HepG2 (cell line): ENCODE data around the gene TAS2R19. TPM values are rescaled to one million over a fixed set of nuclear protein-coding genes. Genes with fewer than 3 reads are reported as not detected.
"Not testable (repeated sequence)": the region's sequence is repeated elsewhere in the genome, so short reads cannot be mapped to it uniquely, and the experiment has no call there.

Experiments used
- ATAC-seq: fragments of 200-7000 bp; cut with Tn5 transposase; 3 replicates; pipeline ENCODE4 v1.9.1; 2020; ENCODE audit warnings: mild to moderate bottlenecking, moderate library complexity
- BruUV-seq: library from RNA; stranded (reverse); fragments of 400-500 nt; replicated peaks from 2 replicates; lab custom pipeline; 2021; lab: Mats Ljungman, UMichigan
- CTCF ChIA-PET: fragments of 300-600 bp; formaldehyde crosslinking; extraction: SDS; loops from one replicate; lab custom pipeline; 2021; ENCODE audit warnings: low total read pairs, inconsistent platforms, low intra/inter-chr PET ratio; lab: Yijun Ruan, JAX
- POLR2A ChIA-PET: fragments of 350-600 bp; sonication (Branson Sonifier 250); formaldehyde crosslinking; loops from one replicate; lab custom pipeline; 2020; ENCODE audit warnings: antibody characterized with exemption, inconsistent platforms; lab: Yijun Ruan, JAX
- DNase-seq: peaks from one replicate; pipeline ENCODE4 v3.0.0-alpha.2; 2015; ENCODE audit warnings: low spot score
- FAIRE-seq: peaks from 3 replicates; lab custom pipeline; 2011; peaks lifted over from hg19 to GRCh38; lab: Jason Lieb, UNC
- H2AFZ ChIP-seq: one replicate; pipeline ENCODE4 v1.6.1; 2011; ENCODE audit warnings: low read length, inconsistent platforms
- H3K27ac ChIP-seq: fragments of 300-600 bp; 3 replicates; pipeline ENCODE4 v1.8.0; 2011; ENCODE audit warnings: mixed run types, mild to moderate bottlenecking, mixed read lengths, low read length, inconsistent platforms; ENCODE audit not compliant: insufficient read depth; ENCODE audit errors: extremely low read length
- H3K27me3 ChIP-seq, 2 experiments: fragments of 200-600 bp in 1 of 2; 2 replicates in 1 of 2; 3 replicates in 1 of 2; pipeline versions ENCODE4 v1.6.0 to v1.8.0; 2011; ENCODE audit warnings: low read length in 2 of 2, mild to moderate bottlenecking in 2 of 2, moderate library complexity in 2 of 2, inconsistent platforms in 1 of 2; ENCODE audit not compliant: insufficient read depth in 2 of 2, control insufficient read depth in 1 of 2
- H3K36me3 ChIP-seq, 2 experiments: fragments of 200-600 bp in 1 of 2; replicated peaks in 1 of 2; 2 replicates in 1 of 2; 3 replicates in 1 of 2; pipeline versions ENCODE4 v1.5.1 to v1.8.0; 2011; ENCODE audit warnings: low read length in 2 of 2, inconsistent platforms in 1 of 2; ENCODE audit not compliant: insufficient read depth in 2 of 2, control insufficient read depth in 1 of 2
- H3K4me1 ChIP-seq: 2 replicates; pipeline ENCODE4 v1.5.1; 2012; ENCODE audit warnings: low read length, inconsistent platforms; ENCODE audit not compliant: insufficient read depth
- H3K4me2 ChIP-seq: 2 replicates; pipeline ENCODE4 v1.6.0; 2011; ENCODE audit warnings: low read depth, low read length, inconsistent platforms
- H3K4me3 ChIP-seq, 3 experiments: fragments of 200-600 bp in 1 of 3; sonication (generic), shearing (Covaris generic) in 1 of 3; replicated peaks in 1 of 3; 2 replicates each; pipeline ENCODE4 v1.5.1; 2011 to 2016; ENCODE audit warnings: low read length in 3 of 3, inconsistent platforms in 2 of 3, low read depth in 2 of 3, mild to moderate bottlenecking in 2 of 3, control low read depth in 1 of 3, mixed read lengths in 1 of 3; ENCODE audit not compliant: insufficient read depth in 1 of 3
- H3K79me2 ChIP-seq: one replicate; pipeline ENCODE4 v1.6.1; 2011; ENCODE audit warnings: low read length, inconsistent platforms; ENCODE audit not compliant: insufficient read depth
- H3K9ac ChIP-seq: 2 replicates; pipeline ENCODE4 v1.6.0; 2011; ENCODE audit warnings: mild to moderate bottlenecking, low read depth, low read length, inconsistent platforms; ENCODE audit not compliant: insufficient read depth
- H3K9me3 ChIP-seq: 2 replicates; pipeline ENCODE4 v1.5.1; 2012; ENCODE audit warnings: mild to moderate bottlenecking, low read length
- H4K20me1 ChIP-seq: 2 replicates; pipeline ENCODE4 v1.6.0; 2011; ENCODE audit warnings: inconsistent platforms, mild to moderate bottlenecking, low read length, moderate library complexity; ENCODE audit not compliant: insufficient read depth
- CCDC6 ChIP-seq: sonication (generic); formaldehyde crosslinking; IDR thresholded peaks from 2 replicates; pipeline ENCODE4 v1.8.1; 2022; ENCODE audit warnings: mild to moderate bottlenecking, missing genetic modification reagents, moderate library complexity
- JUNB ChIP-seq: sonication (generic); formaldehyde crosslinking; IDR thresholded peaks from 2 replicates; pipeline ENCODE4 v1.8.0; 2022; ENCODE audit warnings: missing genetic modification reagents, mild to moderate bottlenecking, borderline replicate concordance
- MBD4 ChIP-seq: IDR thresholded peaks from 2 replicates; pipeline ENCODE4 v1.6.1; 2012; ENCODE audit warnings: low read length, inconsistent platforms, borderline replicate concordance
- MEIS1 ChIP-seq: sonication (generic); formaldehyde crosslinking; IDR thresholded peaks from 2 replicates; pipeline ENCODE4 v1.9.0; 2021; ENCODE audit warnings: mild to moderate bottlenecking, missing genetic modification reagents, moderate library complexity, borderline replicate concordance
- NFYB ChIP-seq: sonication (generic); formaldehyde crosslinking; IDR thresholded peaks from 2 replicates; pipeline ENCODE4 v1.4.0; 2020; ENCODE audit warnings: missing genetic modification reagents
- NR2F6 ChIP-seq, 2 experiments: IDR thresholded peaks; 2 replicates each; pipeline ENCODE4 v1.6.1; 2016; ENCODE audit warnings: antibody characterized with exemption in 1 of 2, mild to moderate bottlenecking in 1 of 2
- ZNF431 ChIP-seq: sonication (generic); formaldehyde crosslinking; IDR thresholded peaks from 2 replicates; pipeline ENCODE4 v1.9.0; 2022; ENCODE audit warnings: missing genetic modification reagents, low read depth, mild to moderate bottlenecking, borderline replicate concordance
- ZNF552 ChIP-seq: sonication (generic); formaldehyde crosslinking; IDR thresholded peaks from 2 replicates; pipeline ENCODE4 v1.9.0; 2022; ENCODE audit warnings: missing genetic modification reagents, mild to moderate bottlenecking, borderline replicate concordance
- ZSCAN20 ChIP-seq: sonication (generic); formaldehyde crosslinking; IDR thresholded peaks from 2 replicates; pipeline ENCODE4 v1.4.0; 2020; ENCODE audit warnings: missing genetic modification reagents, mild to moderate bottlenecking, borderline replicate concordance
- WGBS: methylation state at CpG from one replicate; pipeline ENCODE4 v1.1.6; 2017; ENCODE audit warnings: low lambda C conversion rate; 5-methylcytosine and 5-hydroxymethylcytosine counted together
- in situ Hi-C: cut with HindIII; loops from 2 replicates; pipeline ENCODE4 v1.10.0; 2017; ENCODE audit warnings: low pct_unique_long_range_greater_than_20kb; ENCODE audit not compliant: extremely low pct_ligation_motif_present
- intact Hi-C: fragments of 100-400 bp; cut with micrococcal nuclease; formaldehyde crosslinking; loops from one replicate; pipeline ENCODE4 v1.10.0; 2022; ENCODE audit not compliant: unreplicated experiment
- polyA plus RNA-seq, 8 experiments: library from polyadenylated mRNA; depleted of rRNA in 3 of 8; stranded (reverse) in 7 of 8; unstranded in 1 of 8; fragments of >200 nt; fragmentation: Illumina TruSeq in 4 of 8; extraction: Trizol in 4 of 8; gene quantifications; 2 replicates each; pipeline versions ENCODE4 v1.2.1 to v1.2.3, GENCODE V29; 2011 to 2016; ENCODE audit warnings: low read depth in 4 of 8, missing spikeins in 1 of 8, mixed read lengths in 1 of 8; ENCODE audit not compliant: insufficient read depth in 1 of 8
- total RNA-seq, 5 experiments: library from RNA; depleted of rRNA; stranded (reverse); fragments of >200 nt; fragmentation: Illumina TruSeq; extraction: Trizol; gene quantifications; 2 replicates each; pipeline ENCODE4 v1.2.3, GENCODE V29; 2016; ENCODE audit warnings: low read depth in 1 of 5
- TF ChIP-seq, protein P1 (sequence below), 2 experiments: IDR thresholded peaks; 2 replicates each; pipeline ENCODE4 v1.6.1; 2011 to 2012; ENCODE audit warnings: low read length in 2 of 2, borderline replicate concordance in 1 of 2, low read depth in 1 of 2, mild to moderate bottlenecking in 1 of 2, moderate library complexity in 1 of 2
- TF ChIP-seq, protein P2 (sequence below): IDR thresholded peaks from 2 replicates; pipeline ENCODE4 v1.4.0; 2020; ENCODE audit warnings: mild to moderate bottlenecking, missing genetic modification reagents

Gene TAS2R19
- total and polyA plus RNA-seq, 2 of the 13 experiments (the other 11 are each of a cell fraction or from before 2014, with no cell fraction given) = 0.62 to 5.3 TPM

DNA sequence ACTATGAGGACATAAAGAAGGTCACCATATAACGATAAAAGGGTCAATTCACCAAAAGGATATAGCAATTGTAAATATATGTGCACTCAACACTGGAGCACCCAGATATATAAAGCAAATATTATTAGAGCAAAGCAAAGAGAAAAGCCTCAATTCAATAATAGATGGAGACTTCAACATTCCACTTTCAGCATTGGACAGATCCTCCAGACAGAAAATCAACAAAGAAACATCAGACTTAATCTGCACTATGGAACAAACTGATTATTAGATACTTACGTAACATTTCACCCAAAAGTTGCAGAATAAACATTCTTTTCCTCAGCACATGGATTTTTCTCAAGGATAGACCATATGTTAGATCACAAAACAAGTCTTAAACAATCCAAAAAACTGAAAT, 18.9 kb upstream of the TAS2R19 start:
- WGBS = 100% methylated on average over 2 of the region's 2 CpGs
- FAIRE-seq, CTCF ChIA-PET, H3K4me2 ChIP-seq, intact Hi-C loops, H3K4me3 ChIP-seq, H2AFZ ChIP-seq, H3K27me3 ChIP-seq, H3K79me2 ChIP-seq, H3K9ac ChIP-seq, ATAC-seq, H3K4me1 ChIP-seq, DNase-seq, H3K9me3 ChIP-seq, H4K20me1 ChIP-seq, in situ Hi-C loops, H3K36me3 ChIP-seq, POLR2A ChIA-PET, H3K27ac ChIP-seq, BruUV-seq: not testable (repeated sequence)
- TF ChIP-seq, protein P1, sequence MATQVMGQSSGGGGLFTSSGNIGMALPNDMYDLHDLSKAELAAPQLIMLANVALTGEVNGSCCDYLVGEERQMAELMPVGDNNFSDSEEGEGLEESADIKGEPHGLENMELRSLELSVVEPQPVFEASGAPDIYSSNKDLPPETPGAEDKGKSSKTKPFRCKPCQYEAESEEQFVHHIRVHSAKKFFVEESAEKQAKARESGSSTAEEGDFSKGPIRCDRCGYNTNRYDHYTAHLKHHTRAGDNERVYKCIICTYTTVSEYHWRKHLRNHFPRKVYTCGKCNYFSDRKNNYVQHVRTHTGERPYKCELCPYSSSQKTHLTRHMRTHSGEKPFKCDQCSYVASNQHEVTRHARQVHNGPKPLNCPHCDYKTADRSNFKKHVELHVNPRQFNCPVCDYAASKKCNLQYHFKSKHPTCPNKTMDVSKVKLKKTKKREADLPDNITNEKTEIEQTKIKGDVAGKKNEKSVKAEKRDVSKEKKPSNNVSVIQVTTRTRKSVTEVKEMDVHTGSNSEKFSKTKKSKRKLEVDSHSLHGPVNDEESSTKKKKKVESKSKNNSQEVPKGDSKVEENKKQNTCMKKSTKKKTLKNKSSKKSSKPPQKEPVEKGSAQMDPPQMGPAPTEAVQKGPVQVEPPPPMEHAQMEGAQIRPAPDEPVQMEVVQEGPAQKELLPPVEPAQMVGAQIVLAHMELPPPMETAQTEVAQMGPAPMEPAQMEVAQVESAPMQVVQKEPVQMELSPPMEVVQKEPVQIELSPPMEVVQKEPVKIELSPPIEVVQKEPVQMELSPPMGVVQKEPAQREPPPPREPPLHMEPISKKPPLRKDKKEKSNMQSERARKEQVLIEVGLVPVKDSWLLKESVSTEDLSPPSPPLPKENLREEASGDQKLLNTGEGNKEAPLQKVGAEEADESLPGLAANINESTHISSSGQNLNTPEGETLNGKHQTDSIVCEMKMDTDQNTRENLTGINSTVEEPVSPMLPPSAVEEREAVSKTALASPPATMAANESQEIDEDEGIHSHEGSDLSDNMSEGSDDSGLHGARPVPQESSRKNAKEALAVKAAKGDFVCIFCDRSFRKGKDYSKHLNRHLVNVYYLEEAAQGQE (IDR thresholded peaks at IDR 0.05; ENCODE audit: borderline replicate concordance in 1 of 2, low read depth in 1 of 2, low read length in 2 of 2) = peak in 1 of 2 experiments; percentile 48; a peak in 1 of 4 replicates

DNA sequence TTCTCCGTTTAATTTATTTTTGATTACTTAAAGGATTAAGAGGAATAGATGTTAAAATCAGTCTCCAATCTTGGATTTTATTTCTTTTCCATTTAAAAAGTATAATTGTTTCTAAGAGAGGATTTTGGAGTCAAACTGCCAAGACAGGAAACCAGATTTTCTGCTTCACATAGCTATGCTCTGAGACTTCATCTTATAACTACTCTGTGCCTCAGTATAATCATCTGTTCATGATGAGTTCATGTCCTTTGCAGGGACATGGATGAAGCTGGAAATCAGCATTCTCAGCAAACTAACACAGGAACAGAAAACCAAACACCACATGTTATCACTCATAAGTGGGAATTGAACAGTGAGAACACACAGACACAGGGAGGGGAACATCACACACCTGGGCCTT, 17.7 kb upstream of the TAS2R19 start:
- no peak overlapping the region for H3K4me3 ChIP-seq
- H3K27ac ChIP-seq = no peak overlapping the region
- no peak for DNase-seq
- H3K36me3 ChIP-seq = peaks cover 1 to 4% of the 10 kb centered on the region in 2 experiments; a peak in 3 of 5 replicates
- H2AFZ ChIP-seq = no peak overlapping the region
- ChIA-PET CTCF (no interaction called here), POLR2A (no interaction called here)
- no peak overlapping the region for H3K9ac ChIP-seq
- H3K4me2 ChIP-seq = no peak overlapping the region
- H3K9me3 ChIP-seq = no peaks in the 10 kb centered on the region
- no peaks in the 10 kb centered on the region; the same call in 1 of the 2 replicates for H3K4me1 ChIP-seq
- peaks cover 3% of the 10 kb centered on the region for H3K79me2 ChIP-seq
- no TSS peak for BruUV-seq
- no peak for FAIRE-seq
- 95% methylated on average over 1 of the region's 1 CpG for WGBS
- intact Hi-C loops (no loop called here), in situ Hi-C loops (no loop called here)
- H3K27me3 ChIP-seq = no peaks in the 10 kb centered on the region
- H4K20me1 ChIP-seq = peaks cover 7% of the 10 kb centered on the region; the same call in 1 of the 2 replicates
- no peak for ATAC-seq
- no peak for TF ChIP-seq MEIS1 (CRISPR knock-in tag)
- TF ChIP-seq ZNF552 (CRISPR knock-in tag) = no peak
- no peak for TF ChIP-seq CCDC6
- TF ChIP-seq NR2F6 (IDR thresholded peaks at IDR 0.05) = no peak
- no peak for TF ChIP-seq NR2F6 (CRISPR knock-in tag; IDR thresholded peaks at IDR 0.05)
- no peak for TF ChIP-seq NFYB (CRISPR knock-in tag)
- TF ChIP-seq MBD4 = no peak
- no peak for TF ChIP-seq JUNB (CRISPR knock-in tag)
- no peak for TF ChIP-seq ZNF431 (CRISPR knock-in tag)
- TF ChIP-seq, protein P2, sequence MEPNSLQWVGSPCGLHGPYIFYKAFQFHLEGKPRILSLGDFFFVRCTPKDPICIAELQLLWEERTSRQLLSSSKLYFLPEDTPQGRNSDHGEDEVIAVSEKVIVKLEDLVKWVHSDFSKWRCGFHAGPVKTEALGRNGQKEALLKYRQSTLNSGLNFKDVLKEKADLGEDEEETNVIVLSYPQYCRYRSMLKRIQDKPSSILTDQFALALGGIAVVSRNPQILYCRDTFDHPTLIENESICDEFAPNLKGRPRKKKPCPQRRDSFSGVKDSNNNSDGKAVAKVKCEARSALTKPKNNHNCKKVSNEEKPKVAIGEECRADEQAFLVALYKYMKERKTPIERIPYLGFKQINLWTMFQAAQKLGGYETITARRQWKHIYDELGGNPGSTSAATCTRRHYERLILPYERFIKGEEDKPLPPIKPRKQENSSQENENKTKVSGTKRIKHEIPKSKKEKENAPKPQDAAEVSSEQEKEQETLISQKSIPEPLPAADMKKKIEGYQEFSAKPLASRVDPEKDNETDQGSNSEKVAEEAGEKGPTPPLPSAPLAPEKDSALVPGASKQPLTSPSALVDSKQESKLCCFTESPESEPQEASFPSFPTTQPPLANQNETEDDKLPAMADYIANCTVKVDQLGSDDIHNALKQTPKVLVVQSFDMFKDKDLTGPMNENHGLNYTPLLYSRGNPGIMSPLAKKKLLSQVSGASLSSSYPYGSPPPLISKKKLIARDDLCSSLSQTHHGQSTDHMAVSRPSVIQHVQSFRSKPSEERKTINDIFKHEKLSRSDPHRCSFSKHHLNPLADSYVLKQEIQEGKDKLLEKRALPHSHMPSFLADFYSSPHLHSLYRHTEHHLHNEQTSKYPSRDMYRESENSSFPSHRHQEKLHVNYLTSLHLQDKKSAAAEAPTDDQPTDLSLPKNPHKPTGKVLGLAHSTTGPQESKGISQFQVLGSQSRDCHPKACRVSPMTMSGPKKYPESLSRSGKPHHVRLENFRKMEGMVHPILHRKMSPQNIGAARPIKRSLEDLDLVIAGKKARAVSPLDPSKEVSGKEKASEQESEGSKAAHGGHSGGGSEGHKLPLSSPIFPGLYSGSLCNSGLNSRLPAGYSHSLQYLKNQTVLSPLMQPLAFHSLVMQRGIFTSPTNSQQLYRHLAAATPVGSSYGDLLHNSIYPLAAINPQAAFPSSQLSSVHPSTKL (CRISPR knock-in tag) = no peak
- no peak for TF ChIP-seq ZSCAN20
